Measurements from ENCODE around the gene MIPEP. TPM values are rescaled to one million over a fixed set of nuclear protein-coding genes. Genes with fewer than 3 reads are reported as not detected.

The MIPEP gene
- total RNA-seq, 4 donors from 2014 or later, result 9.2 to 21.4 (median 18.3) TPM

DNA sequence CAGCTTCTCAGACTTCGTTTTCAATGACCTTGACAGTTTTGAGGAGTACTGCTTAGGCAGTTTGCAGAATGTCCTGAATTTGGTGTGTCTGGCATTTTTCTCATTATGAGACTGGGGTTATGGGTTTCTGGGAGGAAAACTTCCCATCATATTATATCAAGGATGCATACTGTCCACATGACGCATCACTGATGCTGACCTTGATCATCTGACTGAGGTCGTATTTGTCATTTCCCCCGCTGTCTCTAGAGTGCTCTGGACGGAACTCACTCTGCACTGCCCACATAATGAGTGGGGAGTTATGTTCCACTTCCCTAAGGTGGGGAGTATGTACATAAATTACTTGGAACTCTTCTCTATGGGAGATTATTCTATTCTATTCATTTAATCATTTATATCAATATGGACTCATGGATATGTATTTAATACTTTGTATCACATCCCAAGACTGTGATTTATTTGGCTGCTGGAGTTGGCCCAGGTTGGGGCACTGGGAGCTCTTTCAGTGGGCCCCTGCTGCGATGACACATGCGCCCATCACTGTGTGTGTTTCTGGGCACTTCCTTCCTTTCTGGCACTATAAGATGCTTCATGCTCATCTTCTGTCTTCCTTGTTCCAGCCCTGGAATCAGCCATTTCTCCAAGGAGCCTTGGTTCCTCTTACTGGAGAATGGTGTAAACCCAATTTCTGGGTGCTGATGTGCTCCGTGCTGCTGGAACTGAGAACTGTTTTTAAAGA is 138.6 kb downstream of the MIPEP start:
- TF ChIP-seq CTCF (IDR thresholded peaks at IDR 0.05; ENCODE audit: low read depth), result no peak

GRCh38 chr13:23749288-23749873 is 139.8 kb downstream of the MIPEP start:
- no peak for TF ChIP-seq CTCF (IDR thresholded peaks at IDR 0.05; ENCODE audit: low read depth)

GRCh38 chr13:23748109-23748990 is 140.8 kb downstream of the MIPEP start:
- TF ChIP-seq CTCF (IDR thresholded peaks at IDR 0.05; ENCODE audit: low read depth), result no peak

- TF ChIP-seq CTCF (IDR thresholded peaks at IDR 0.05; ENCODE audit: low read depth), result no peak
These were observed 144.9 kb downstream of the MIPEP start for GRCh38 chr13:23744315-23744714.

DNA sequence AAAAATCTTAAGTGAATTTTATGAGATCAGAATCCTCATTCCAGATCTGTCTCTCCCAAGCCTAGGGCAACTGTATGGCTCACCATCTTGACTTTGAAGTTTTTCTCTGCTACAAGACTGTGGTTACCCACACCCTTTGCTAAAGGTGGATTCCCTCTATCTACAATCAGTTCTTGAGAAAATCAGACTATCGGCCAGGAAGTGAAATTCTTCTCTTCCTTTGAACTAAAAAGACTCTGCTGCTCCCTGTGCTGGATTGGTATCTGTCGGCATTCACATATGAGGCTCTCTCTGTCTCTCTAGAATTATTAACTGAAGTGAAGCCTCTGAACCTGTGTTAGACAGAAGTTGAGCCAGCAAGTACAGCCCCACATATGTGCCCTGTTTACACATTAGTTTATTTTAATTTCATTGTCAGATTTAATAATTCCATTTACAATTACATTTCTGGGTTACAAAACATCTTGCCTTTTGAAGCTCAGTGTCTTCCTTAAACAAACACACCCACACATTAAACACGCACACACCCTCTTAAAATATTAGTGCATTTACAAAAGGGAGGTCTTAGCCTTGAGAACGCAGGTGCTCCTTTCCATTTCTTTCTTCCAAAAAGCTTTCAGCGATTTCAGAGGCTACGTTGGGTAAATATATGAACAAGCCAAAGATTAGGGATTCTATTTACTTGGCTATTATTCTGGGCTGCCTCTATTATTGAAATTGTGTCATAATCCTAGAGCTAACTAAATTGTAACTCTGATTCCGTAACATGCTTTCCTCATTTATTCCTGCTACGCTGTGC is 145.7 kb downstream of the MIPEP start:
- no peak for TF ChIP-seq CTCF (IDR thresholded peaks at IDR 0.05; ENCODE audit: low read depth)

- no peak for TF ChIP-seq CTCF (IDR thresholded peaks at IDR 0.05; ENCODE audit: low read depth)
These were observed 147.2 kb downstream of the MIPEP start for GRCh38 chr13:23741879-23742510.

All from subcutaneous adipose tissue (tissue), 4 donors.